A673 (cell line): ENCODE results near the gene LENEP. TPM values are rescaled to one million over a fixed set of nuclear protein-coding genes. Genes with fewer than 3 reads are reported as not detected.

Experiments used
- BruUV-seq: library from RNA; stranded (reverse); fragments of 400-500 nt; replicated peaks from 2 replicates; lab custom pipeline; 2021; lab: Mats Ljungman, UMichigan
- CTCF ChIA-PET: fragments of 300-600 bp; sonication (Branson Sonifier 250); formaldehyde crosslinking; loops from one replicate; lab custom pipeline; 2022; ENCODE audit warnings: antibody characterized with exemption; lab: Charles Lee
- POLR2A ChIA-PET: fragments of 300-600 bp; sonication (Branson Sonifier 250); formaldehyde crosslinking; loops from one replicate; lab custom pipeline; 2022; ENCODE audit warnings: antibody characterized with exemption; ENCODE audit not compliant: low non-redundant PET; lab: Charles Lee
- DNase-seq: peaks from one replicate; pipeline ENCODE4 v3.0.0-alpha.2; 2015; ENCODE audit warnings: low spot score
- H3K27ac ChIP-seq: fragments of 200-600 bp; sonication (generic); 2 replicates; pipeline ENCODE4 v1.5.1; 2016; ENCODE audit warnings: mixed run types, low read depth, mild to moderate bottlenecking, mixed read lengths, antibody characterized with exemption, low read length; ENCODE audit not compliant: poor library complexity, severe bottlenecking
- H3K27me3 ChIP-seq: fragments of 200-600 bp; sonication (generic); replicated peaks from 2 replicates; pipeline ENCODE4 v1.6.1; 2017; ENCODE audit warnings: mixed run types, low read depth, mild to moderate bottlenecking, mixed read lengths, antibody characterized with exemption, low read length; ENCODE audit not compliant: insufficient read depth, poor library complexity
- H3K36me3 ChIP-seq: fragments of 200-600 bp; sonication (generic); 2 replicates; pipeline ENCODE4 v1.6.1; 2016; ENCODE audit warnings: mixed run types, mild to moderate bottlenecking, mixed read lengths, antibody characterized with exemption, low read length; ENCODE audit not compliant: insufficient read depth, poor library complexity, severe bottlenecking
- H3K4me1 ChIP-seq: fragments of 200-600 bp; sonication (generic); 2 replicates; pipeline ENCODE4 v1.6.1; 2017; ENCODE audit warnings: mixed run types, mild to moderate bottlenecking, mixed read lengths, antibody characterized with exemption, low read length; ENCODE audit not compliant: insufficient read depth, poor library complexity, severe bottlenecking
- H3K4me3 ChIP-seq: fragments of 200-600 bp; sonication (generic); 2 replicates; pipeline ENCODE4 v1.5.1; 2016; ENCODE audit warnings: low read depth, mixed run types, mild to moderate bottlenecking, mixed read lengths, low read length; ENCODE audit not compliant: poor library complexity, severe bottlenecking
- H3K9me3 ChIP-seq: fragments of 200-600 bp; sonication (generic); 2 replicates; pipeline ENCODE4 v1.6.1; 2016; ENCODE audit warnings: mixed run types, low read depth, mild to moderate bottlenecking, mixed read lengths, antibody characterized with exemption, low read length; ENCODE audit not compliant: poor library complexity, severe bottlenecking
- CTCF ChIP-seq: fragments of 300-800, 200-600 bp; sonication (generic); conservative IDR thresholded peaks from 2 replicates; pipeline ENCODE4 v1.5.1; 2017; ENCODE audit warnings: low read depth, mild to moderate bottlenecking, antibody characterized with exemption, low read length, moderate library complexity, mixed read lengths
- EZH2 ChIP-seq: fragments of 200-600 bp; sonication (generic); IDR thresholded peaks from 2 replicates; pipeline ENCODE4 v1.6.1; 2017; ENCODE audit warnings: borderline replicate concordance, low read depth, mild to moderate bottlenecking, mixed read lengths, antibody characterized with exemption, low read length; ENCODE audit not compliant: poor library complexity, severe bottlenecking
- intact Hi-C: fragments of 100-400 bp; cut with micrococcal nuclease; formaldehyde crosslinking; loops from one replicate; pipeline ENCODE4 v1.10.0; 2022; ENCODE audit not compliant: unreplicated experiment
- total RNA-seq: library from RNA; stranded (reverse); gene quantifications from 2 replicates; pipeline ENCODE4 v1.2.3, GENCODE V29; 2021

The LENEP gene
- total RNA-seq, 1 experiment from 2014 or later = 1.4 TPM

DNA sequence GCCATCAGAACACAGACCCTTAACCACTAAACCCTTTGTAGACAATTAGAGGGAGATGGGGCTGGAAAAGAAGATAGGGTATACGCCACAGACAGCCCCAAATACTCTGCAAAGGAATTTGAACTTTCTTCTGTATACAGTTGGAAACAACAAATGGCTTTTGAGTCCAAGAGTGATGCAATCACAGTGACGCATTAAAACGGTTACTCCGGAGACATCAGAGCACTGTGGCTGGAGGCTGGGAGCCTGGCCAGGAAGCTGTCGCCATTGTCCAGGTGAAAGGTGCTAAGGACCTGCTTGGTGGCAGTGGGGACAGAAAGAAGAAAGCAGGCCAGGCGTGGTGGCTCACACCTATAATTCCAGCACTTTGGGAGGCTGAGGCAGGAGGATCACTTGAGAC is 6.1 kb upstream of the LENEP start:
- Histone ChIP-seq H3K27ac (no peak overlapping the region), H3K9me3 (no peaks in the 10 kb centered on the region), H3K4me3 (no peak overlapping the region), H3K4me1 (peaks cover 4% of the 10 kb centered on the region), H3K27me3 (no peaks in the 10 kb centered on the region), H3K36me3 (peaks cover 40% of the 10 kb centered on the region)
- no TSS peak for BruUV-seq
- no peak for DNase-seq
- CTCF ChIA-PET = interaction anchor here (1.3 kb wide), 1 partner anchor 12 kb away, joined by 5 read pairs; no protein-coding TSS in a partner anchor
- TF ChIP-seq CTCF = no peak
- TF ChIP-seq EZH2 = no peak
- intact Hi-C loops = no loop called here
- POLR2A ChIA-PET = no interaction called here

DNA sequence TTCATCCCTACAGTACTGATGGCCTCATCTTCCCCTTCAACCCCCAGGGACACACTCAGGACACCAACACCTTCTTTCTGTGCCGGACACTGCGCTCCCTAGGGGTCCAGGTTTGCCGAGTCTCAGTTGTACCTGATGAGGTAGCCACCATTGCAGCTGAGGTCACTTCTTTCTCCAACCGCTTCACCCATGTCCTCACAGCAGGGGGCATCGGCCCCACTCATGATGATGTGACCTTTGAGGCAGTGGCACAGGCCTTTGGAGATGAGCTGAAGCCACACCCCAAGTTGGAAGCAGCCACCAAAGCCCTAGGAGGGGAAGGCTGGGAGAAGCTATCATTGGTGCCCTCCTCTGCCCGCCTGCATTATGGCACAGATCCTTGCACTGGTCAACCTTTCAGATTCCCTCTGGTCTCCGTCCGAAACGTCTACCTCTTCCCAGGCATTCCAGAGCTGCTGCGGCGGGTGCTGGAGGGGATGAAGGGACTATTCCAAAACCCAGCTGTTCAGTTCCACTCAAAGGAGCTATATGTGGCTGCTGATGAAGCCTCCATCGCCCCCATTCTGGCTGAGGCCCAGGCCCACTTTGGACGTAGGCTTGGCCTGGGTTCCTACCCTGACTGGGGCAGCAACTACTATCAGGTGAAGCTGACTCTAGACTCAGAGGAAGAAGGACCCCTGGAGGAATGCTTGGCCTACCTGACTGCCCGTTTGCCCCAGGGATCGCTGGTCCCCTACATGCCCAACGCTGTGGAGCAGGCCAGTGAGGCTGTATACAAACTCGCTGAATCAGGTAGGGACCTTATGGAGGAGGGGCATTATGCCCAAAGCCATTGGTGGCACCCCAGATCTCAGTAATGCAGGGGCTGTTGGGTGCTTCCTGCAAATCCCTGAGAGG is 5.1 kb upstream of the LENEP start:
- H3K4me3 ChIP-seq = no peak overlapping the region
- no peak for DNase-seq
- H3K4me1 ChIP-seq = no peaks in the 10 kb centered on the region
- H3K27ac ChIP-seq = no peak overlapping the region
- peaks cover 40% of the 10 kb centered on the region for H3K36me3 ChIP-seq
- ChIA-PET POLR2A (no interaction called here), CTCF (interaction anchor here (1.3 kb wide), 1 partner anchor 11 kb away, joined by 5 read pairs; no protein-coding TSS in a partner anchor)
- H3K9me3 ChIP-seq = no peaks in the 10 kb centered on the region
- TF ChIP-seq EZH2 (no peak), CTCF (no peak)
- H3K27me3 ChIP-seq = no peaks in the 10 kb centered on the region
- intact Hi-C loops = no loop called here
- BruUV-seq = no TSS peak

DNA sequence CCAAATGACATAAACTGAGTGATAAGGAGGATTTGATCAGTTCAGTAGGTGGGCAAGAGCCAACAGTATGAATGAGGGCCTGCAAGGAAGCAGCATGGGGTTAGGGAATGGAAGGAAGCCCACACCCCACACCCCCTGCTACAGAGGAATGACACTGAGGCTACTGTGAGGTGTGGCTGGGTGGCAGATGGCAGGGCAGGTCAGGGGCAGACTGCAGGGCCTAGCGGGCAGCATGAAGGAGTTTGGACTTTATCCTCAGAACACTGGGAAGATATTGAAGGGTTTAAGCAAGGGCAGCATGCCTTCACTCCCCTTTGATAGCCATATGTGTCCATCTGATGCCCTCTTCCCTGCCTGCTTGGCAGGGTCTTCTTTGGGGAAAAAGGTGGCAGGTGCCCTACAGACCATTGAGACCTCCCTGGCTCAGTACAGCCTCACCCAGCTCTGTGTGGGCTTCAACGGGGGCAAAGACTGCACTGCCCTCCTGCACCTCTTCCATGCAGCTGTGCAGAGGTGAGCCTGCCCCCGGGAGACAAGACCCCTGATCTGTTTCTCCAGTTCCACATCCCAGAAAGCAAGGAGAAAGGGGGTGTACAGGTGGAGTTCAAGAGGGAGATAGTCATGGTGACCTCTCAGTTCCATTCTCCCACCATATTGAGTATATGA is 4.1 kb upstream of the LENEP start:
- no peak for DNase-seq
- TF ChIP-seq CTCF (no peak), EZH2 (no peak)
- ChIA-PET POLR2A (no interaction called here), CTCF (no interaction called here)
- Histone ChIP-seq H3K27ac (no peak overlapping the region), H3K4me3 (no peak overlapping the region), H3K9me3 (no peaks in the 10 kb centered on the region), H3K4me1 (no peaks in the 10 kb centered on the region), H3K27me3 (no peaks in the 10 kb centered on the region), H3K36me3 (peaks cover 40% of the 10 kb centered on the region)
- intact Hi-C loops = no loop called here
- no TSS peak for BruUV-seq
